Upper lobe of left lung (tissue), 6 donors: Measurements from ENCODE around the gene ADGRG3. TPM values are rescaled to one million over a fixed set of nuclear protein-coding genes. Genes with fewer than 3 reads are reported as not detected.

ENCODE experiments used
- ATAC-seq, 2 donors: fragments of 200-7000 bp; cut with Tn5 transposase; one replicate each; pipeline ENCODE4 v1.9.1; 2022; ENCODE audit warnings: mild to moderate bottlenecking in 2 of 2, moderate library complexity in 2 of 2; ENCODE audit not compliant: low FRiP score in 2 of 2
- DNase-seq, 2 donors: peaks; one replicate each; pipeline ENCODE4 v3.0.0-alpha.2; 2019 to 2020
- H3K27ac ChIP-seq, 4 donors: fragments of 200-600 bp; sonication (generic); one replicate each; pipeline ENCODE4 v1.5.1; 2016 to 2019
- H3K27me3 ChIP-seq, 4 donors: fragments of 200-600 bp; sonication (generic); one replicate each; pipeline ENCODE4 v1.5.1; 2017 to 2019
- H3K36me3 ChIP-seq, 4 donors: fragments of 200-600 bp; sonication (generic); one replicate each; pipeline ENCODE4 v1.5.1; 2016 to 2019
- H3K4me1 ChIP-seq, 4 donors: fragments of 200-600 bp; sonication (generic); one replicate each; pipeline ENCODE4 v1.5.1; 2018 to 2019
- H3K4me3 ChIP-seq, 4 donors: fragments of 200-600 bp; sonication (generic); one replicate each; pipeline ENCODE4 v1.5.1; 2017 to 2019; ENCODE audit warnings: mild to moderate bottlenecking in 2 of 4, moderate library complexity in 1 of 4
- H3K9me3 ChIP-seq, 4 donors: fragments of 200-600 bp; sonication (generic); one replicate each; pipeline ENCODE4 v1.5.1; 2018 to 2019
- CTCF ChIP-seq, 6 experiments: fragments of 450-650 bp in 4 of 6; fragments of 200-600 bp in 2 of 6; sonication (generic) in 2 of 6; IDR thresholded peaks; one replicate each; pipeline ENCODE4 v1.5.1; 2016 to 2019; ENCODE audit warnings: antibody characterized with exemption in 6 of 6
- EP300 ChIP-seq, 4 donors: sonication (generic); formaldehyde crosslinking; IDR thresholded peaks; one replicate each; pipeline ENCODE4 v1.5.1; 2017; ENCODE audit warnings: antibody characterized with exemption in 4 of 4, control low read depth in 2 of 4
- POLR2A ChIP-seq, 4 donors: fragments of 450-650 bp; IDR thresholded peaks; one replicate each; pipeline ENCODE4 v1.5.1; 2016 to 2017; ENCODE audit warnings: antibody characterized with exemption in 4 of 4, mild to moderate bottlenecking in 2 of 4
- POLR2AphosphoS5 ChIP-seq, 2 donors: sonication (generic); formaldehyde crosslinking; IDR thresholded peaks; one replicate each; pipeline ENCODE4 v1.5.1; 2017; ENCODE audit warnings: antibody characterized with exemption in 2 of 2
- WGBS, 2 donors: methylation state at CpG; one replicate each; pipeline ENCODE4 v1.1.5; 2017 to 2018; 5-methylcytosine and 5-hydroxymethylcytosine counted together
- total RNA-seq, 6 donors: library from RNA; depleted of rRNA in 4 of 6; stranded (reverse); fragments of >200 nt in 4 of 6; gene quantifications; one replicate each; pipeline versions ENCODE4 v1.1.0 to v1.2.1, GENCODE V29; 2016 to 2021
- donor health status: DM: no; HTN: no; CAD: no; lungs with moderate emphysema.
- donor health status: DM: no; HTN: yes; CAD: no; lungs with severe emphysema.

ADGRG3 gene
- total RNA-seq, 6 donors from 2014 or later = 3.1 to 17.2 (median 8.4) TPM

GRCh38 chr16:57690782-57691471, 22.8 kb downstream of the ADGRG3 start:
- no peak for TF ChIP-seq POLR2AphosphoS5 (IDR thresholded peaks at IDR 0.05)
- no peak for TF ChIP-seq EP300 (IDR thresholded peaks at IDR 0.05)
- no peak for TF ChIP-seq CTCF (IDR thresholded peaks at IDR 0.05)
- TF ChIP-seq POLR2A (IDR thresholded peaks at IDR 0.05) = no peak
- Histone ChIP-seq H3K27ac (peak overlapping the region in 1 of 4 donors; percentile 10), H3K4me1 (peaks cover 0 to 10% (median 3%) of the 10 kb centered on the region in 4 donors), H3K4me3 (no peak overlapping the region), H3K36me3 (no peaks in the 10 kb centered on the region), H3K9me3 (no peaks in the 10 kb centered on the region), H3K27me3 (no peaks in the 10 kb centered on the region)
- ATAC-seq (no peak), DNase-seq (no peak)
- 60 to 65% methylated on average over 3 to 4 of the region's 4 CpGs for WGBS, 2 donors

GRCh38 chr16:57692636-57693035, 24.5 kb downstream of the ADGRG3 start:
- Histone ChIP-seq H3K4me1 (peaks cover 0 to 10% (median 3%) of the 10 kb centered on the region in 4 donors), H3K27ac (no peak overlapping the region), H3K27me3 (no peaks in the 10 kb centered on the region), H3K36me3 (no peaks in the 10 kb centered on the region), H3K9me3 (no peaks in the 10 kb centered on the region), H3K4me3 (no peak overlapping the region)
- DNase-seq = no peak
- TF ChIP-seq CTCF (IDR thresholded peaks at IDR 0.05) (no peak), POLR2A (IDR thresholded peaks at IDR 0.05) (no peak), EP300 (IDR thresholded peaks at IDR 0.05) (no peak), POLR2AphosphoS5 (IDR thresholded peaks at IDR 0.05) (no peak)
- ATAC-seq = no peak
- 55 to 86% methylated on average over 2 of the region's 2 CpGs for WGBS, 2 donors

GRCh38 chr16:57693550-57693949, 25.4 kb downstream of the ADGRG3 start:
- no peak for ATAC-seq
- Histone ChIP-seq H3K9me3 (no peaks in the 10 kb centered on the region), H3K4me1 (peaks cover 0 to 10% (median 3%) of the 10 kb centered on the region in 4 donors), H3K27ac (no peak overlapping the region), H3K36me3 (no peaks in the 10 kb centered on the region), H3K27me3 (no peaks in the 10 kb centered on the region), H3K4me3 (no peak overlapping the region)
- no peak for DNase-seq
- no peak for TF ChIP-seq EP300 (IDR thresholded peaks at IDR 0.05)
- no peak for TF ChIP-seq POLR2AphosphoS5 (IDR thresholded peaks at IDR 0.05)
- no peak for TF ChIP-seq POLR2A (IDR thresholded peaks at IDR 0.05)
- TF ChIP-seq CTCF (IDR thresholded peaks at IDR 0.05) = no peak
- 79 to 86% methylated on average over 4 of the region's 4 CpGs for WGBS, 2 donors

GRCh38 chr16:57694231-57694724, 26.2 kb downstream of the ADGRG3 start:
- Histone ChIP-seq H3K9me3 (no peaks in the 10 kb centered on the region), H3K4me3 (peak overlapping the region in 2 of 4 donors; percentile 29 to 30), H3K27ac (peak overlapping the region in 1 of 4 donors; percentile 32), H3K4me1 (peaks cover 0 to 7% (median 3%) of the 10 kb centered on the region in 4 donors), H3K36me3 (no peaks in the 10 kb centered on the region), H3K27me3 (no peaks in the 10 kb centered on the region)
- TF ChIP-seq POLR2A (IDR thresholded peaks at IDR 0.05) (no peak), POLR2AphosphoS5 (IDR thresholded peaks at IDR 0.05) (no peak), EP300 (IDR thresholded peaks at IDR 0.05) (no peak), CTCF (IDR thresholded peaks at IDR 0.05) (no peak)
- DNase-seq = no peak
- ATAC-seq = no peak
- WGBS, 2 donors = 56 to 63% methylated on average over 10 of the region's 10 CpGs
